Right renal cortex interstitium (tissue), 3 donors: ENCODE results near the gene SMARCA2. TPM values are rescaled to one million over a fixed set of nuclear protein-coding genes. Genes with fewer than 3 reads are reported as not detected.

Experiments used
- DNase-seq, 3 donors: peaks; one replicate each; pipeline ENCODE4 v3.0.0-alpha.2; 2013; ENCODE audit warnings: low read depth in 3 of 3, low spot score in 2 of 3
- polyA plus RNA-seq, 3 donors: library from polyadenylated mRNA; unstranded; fragments of 120-200 nt; gene quantifications; one replicate each; pipeline ENCODE4 v1.2.1, GENCODE V29; 2013; ENCODE audit not compliant: insufficient read length in 3 of 3

The SMARCA2 gene
- polyA plus RNA-seq, 3 donors: 129 to 164 (median 163) TPM

DNA sequence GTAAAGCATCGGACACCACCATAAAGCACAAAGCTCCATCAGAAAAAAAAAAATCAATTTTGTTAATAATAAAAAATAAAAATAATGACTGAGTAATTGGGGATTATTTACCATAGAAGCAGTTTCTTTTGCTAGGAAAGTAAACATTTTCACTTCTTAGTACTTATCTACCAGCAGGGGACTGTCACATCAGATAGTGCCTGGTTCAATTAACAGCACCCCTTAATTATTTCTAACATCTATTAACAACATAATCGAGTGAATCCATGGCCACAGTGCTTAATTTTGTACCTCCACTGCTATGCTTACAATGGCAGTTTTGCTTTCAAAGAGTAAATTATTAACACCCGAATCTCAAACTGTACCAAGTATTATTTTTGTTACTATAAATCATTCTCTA, 221.7 kb downstream of the SMARCA2 start:
- DNase-seq: no peak

DNA sequence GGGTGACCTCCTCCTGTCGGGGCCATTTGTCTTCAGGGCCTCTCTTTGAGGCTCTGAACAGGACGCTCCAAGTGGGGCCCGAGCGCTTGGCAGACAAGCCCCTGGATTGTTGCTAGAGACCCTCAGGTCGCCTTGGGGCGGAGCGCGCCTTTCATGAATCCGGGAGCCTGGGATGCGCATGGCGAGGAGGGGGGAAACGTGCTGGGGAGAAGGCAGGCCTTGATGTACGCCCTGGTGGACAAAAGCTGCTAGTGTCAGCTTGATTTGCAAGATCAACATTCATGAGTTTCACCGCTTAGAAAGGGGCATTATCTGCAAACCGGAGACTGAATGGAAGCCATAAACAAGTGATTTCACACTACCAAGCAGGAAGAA, 226.3 kb downstream of the SMARCA2 start:
- peak; percentile 43 to 78 (median 77) for DNase-seq

DNA sequence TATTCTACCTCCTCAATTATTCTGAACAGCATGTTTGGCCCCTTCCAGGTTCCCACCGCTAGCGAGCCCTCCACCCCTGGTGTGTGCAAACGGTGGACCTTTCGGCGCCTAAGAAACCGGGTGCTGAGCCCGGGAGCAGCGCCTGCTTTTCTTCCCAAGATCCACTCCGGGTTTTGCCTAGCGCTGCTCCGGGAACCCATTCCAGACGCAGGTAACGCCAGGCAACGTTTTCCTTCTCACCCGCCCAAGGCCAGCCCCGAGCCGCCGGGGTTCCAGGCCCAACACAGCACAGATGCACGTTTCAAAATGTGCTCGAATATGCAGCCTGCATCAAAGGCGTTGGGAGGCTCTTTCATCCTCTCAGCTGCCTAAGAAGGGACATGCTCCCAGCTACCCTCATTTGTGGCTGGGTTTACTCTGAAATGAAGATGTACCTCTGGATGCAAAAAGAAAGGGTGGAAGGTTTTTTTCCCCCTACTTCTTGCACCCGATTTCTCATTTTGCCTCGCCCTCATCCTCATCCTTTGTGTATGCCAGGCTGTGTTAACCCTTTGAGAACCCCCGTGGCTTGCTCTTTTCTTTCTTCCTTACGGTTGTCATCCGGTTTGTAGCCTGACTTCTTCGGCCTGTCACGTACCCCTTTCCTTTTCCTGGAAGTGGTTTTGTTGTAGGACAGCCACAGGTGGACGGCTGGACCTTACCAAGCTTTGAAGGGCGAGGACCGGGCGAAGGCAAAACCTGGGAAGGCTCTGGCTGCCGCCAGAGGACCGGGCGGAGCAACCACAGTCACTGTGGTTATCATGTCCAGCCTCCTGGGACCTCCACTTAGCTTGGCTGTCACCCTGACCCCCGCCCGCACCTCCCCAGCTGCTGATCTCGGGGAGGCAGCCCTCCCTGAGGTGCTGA, 226.9 kb downstream of the SMARCA2 start:
- peak; percentile 89 to 91 (median 90) for DNase-seq

DNA sequence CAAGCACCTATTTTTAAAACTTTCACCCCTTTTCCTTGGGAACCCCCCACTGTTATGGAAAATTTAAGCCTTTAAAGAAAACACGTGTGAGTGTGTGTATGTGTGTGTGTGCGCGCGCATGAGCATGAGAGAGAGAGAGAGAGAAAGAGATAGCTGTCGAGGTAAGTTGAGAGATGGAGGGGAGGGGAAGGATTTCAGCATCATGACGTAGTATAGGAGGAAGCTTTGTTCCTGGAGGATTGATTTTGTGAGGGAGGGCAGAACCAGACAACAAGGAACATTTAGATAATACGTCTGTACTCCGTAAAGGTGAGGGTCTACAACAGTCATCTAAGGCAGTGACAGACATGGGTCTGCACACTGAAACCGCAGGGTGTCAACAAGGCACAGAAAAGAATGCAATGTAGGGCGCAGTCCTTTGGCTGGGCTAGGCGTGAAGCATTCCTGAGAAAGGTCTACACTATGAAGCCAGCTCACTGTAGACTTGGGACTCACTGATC, 227.7 kb downstream of the SMARCA2 start:
- no peak for DNase-seq
